Mesothelial cell of epicardium (in vitro differentiated cells): ENCODE measurements around the gene GID8. TPM values are rescaled to one million over a fixed set of nuclear protein-coding genes. Genes with fewer than 3 reads are reported as not detected.

Experiments used
- DNase-seq, 2 experiments: peaks; one replicate each; pipeline ENCODE4 v3.0.0; 2021; ENCODE audit warnings: low spot score in 2 of 2; ENCODE audit not compliant: unreplicated experiment in 2 of 2
- H3K27ac Mint-ChIP-seq: 2 replicates; pipeline ENCODE4 v1.8.0; 2021; ENCODE audit warnings: mixed read lengths
- H3K27me3 Mint-ChIP-seq: 2 replicates; pipeline ENCODE4 v1.8.0; 2021; ENCODE audit warnings: low read depth, mixed read lengths
- H3K36me3 Mint-ChIP-seq: 2 replicates; pipeline ENCODE4 v1.8.0; 2021; ENCODE audit warnings: mixed read lengths
- H3K4me1 Mint-ChIP-seq: 2 replicates; pipeline ENCODE4 v1.8.0; 2021; ENCODE audit warnings: mixed read lengths
- H3K4me3 Mint-ChIP-seq: 2 replicates; pipeline ENCODE4 v1.8.0; 2021; ENCODE audit warnings: mild to moderate bottlenecking, moderate library complexity, mixed read lengths
- H3K9me3 Mint-ChIP-seq: 2 replicates; pipeline ENCODE4 v1.8.0; 2021; ENCODE audit warnings: mixed read lengths
- total RNA-seq: library from RNA; stranded (reverse); gene quantifications from 3 replicates; pipeline ENCODE4 v1.2.1, GENCODE V29; 2021
- TF ChIP-seq, protein P1 (sequence below): fragments of 200-600 bp; sonication (generic); IDR thresholded peaks from one replicate; pipeline ENCODE4 v1.5.0; 2021; ENCODE audit warnings: antibody characterized with exemption; ENCODE audit not compliant: unreplicated experiment

Gene GID8
- total RNA-seq, 1 donor from 2014 or later: 57.9 TPM

DNA sequence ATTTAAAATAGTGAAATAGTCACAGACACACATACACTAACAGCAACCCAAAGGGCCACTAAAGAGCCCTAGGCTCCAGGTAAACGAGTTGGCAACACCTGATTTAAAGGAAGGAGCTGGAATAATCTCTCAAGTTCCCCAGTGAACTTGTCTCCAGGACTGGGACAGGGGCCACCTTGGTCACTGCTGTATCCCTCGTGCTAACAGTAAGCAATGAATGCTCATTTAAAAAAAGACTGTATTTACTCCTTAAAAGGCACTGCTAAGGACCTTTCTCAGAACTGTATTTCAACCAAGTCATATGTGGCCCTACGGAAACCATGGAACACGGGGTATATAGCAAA lies 12.9 kb upstream of the GID8 start:
- Mint-ChIP-seq H3K36me3 (no peaks in the 10 kb centered on the region), H3K9me3 (no peaks in the 10 kb centered on the region), H3K27me3 (no peaks in the 10 kb centered on the region), H3K4me3 (peak overlapping the region; percentile 98), H3K27ac (peak overlapping the region; percentile 98), H3K4me1 (peaks cover 59% of the 10 kb centered on the region)
- DNase-seq: no peak
- TF ChIP-seq, protein P1, sequence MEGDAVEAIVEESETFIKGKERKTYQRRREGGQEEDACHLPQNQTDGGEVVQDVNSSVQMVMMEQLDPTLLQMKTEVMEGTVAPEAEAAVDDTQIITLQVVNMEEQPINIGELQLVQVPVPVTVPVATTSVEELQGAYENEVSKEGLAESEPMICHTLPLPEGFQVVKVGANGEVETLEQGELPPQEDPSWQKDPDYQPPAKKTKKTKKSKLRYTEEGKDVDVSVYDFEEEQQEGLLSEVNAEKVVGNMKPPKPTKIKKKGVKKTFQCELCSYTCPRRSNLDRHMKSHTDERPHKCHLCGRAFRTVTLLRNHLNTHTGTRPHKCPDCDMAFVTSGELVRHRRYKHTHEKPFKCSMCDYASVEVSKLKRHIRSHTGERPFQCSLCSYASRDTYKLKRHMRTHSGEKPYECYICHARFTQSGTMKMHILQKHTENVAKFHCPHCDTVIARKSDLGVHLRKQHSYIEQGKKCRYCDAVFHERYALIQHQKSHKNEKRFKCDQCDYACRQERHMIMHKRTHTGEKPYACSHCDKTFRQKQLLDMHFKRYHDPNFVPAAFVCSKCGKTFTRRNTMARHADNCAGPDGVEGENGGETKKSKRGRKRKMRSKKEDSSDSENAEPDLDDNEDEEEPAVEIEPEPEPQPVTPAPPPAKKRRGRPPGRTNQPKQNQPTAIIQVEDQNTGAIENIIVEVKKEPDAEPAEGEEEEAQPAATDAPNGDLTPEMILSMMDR: no peak

DNA sequence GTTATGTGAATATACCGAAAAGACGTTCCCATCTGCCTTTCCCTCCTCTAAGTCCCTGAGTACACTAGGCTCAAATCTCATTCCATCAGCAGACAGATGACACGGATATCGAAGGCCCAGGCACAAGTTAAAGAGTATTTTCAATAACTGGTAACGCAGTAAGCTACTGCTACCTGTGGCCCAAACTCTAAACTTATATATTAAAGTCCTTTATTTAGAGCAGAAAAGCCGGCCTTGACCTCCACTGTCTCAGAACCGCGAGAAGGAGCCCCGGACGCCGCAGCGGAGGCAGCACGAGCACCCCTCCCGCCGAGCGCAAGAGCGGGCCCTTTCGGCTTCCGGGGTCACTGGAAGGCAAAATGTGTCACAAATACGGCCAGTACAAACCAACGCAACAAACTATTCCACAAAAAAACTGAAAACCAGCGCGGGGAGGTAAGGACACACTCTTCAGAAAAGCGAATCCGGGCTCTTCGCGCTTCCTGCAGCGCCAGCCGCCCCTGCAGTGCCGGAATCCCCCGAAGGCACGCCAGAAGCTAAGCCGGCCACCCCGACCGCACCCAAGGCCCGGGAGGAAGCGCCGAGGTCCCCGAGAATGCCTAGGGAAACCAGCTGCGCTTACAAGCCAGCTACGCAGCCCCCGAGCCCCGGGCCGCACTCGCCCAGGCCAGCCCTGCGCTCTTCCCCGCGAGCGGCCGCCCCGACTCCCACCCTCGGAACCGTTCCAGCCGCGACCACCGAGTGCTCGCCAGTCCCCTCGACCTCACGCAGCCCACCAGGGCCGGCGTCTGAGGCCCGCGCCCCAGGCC lies 12.3 kb upstream of the GID8 start:
- Mint-ChIP-seq H3K9me3 (no peaks in the 10 kb centered on the region), H3K4me3 (peak overlapping the region; percentile 98), H3K36me3 (no peaks in the 10 kb centered on the region), H3K27me3 (no peaks in the 10 kb centered on the region), H3K4me1 (peaks cover 53% of the 10 kb centered on the region), H3K27ac (peak overlapping the region; percentile 98)
- TF ChIP-seq, protein P1: no peak
- peak in 1 of 2 experiments; percentile 53 for DNase-seq

DNA sequence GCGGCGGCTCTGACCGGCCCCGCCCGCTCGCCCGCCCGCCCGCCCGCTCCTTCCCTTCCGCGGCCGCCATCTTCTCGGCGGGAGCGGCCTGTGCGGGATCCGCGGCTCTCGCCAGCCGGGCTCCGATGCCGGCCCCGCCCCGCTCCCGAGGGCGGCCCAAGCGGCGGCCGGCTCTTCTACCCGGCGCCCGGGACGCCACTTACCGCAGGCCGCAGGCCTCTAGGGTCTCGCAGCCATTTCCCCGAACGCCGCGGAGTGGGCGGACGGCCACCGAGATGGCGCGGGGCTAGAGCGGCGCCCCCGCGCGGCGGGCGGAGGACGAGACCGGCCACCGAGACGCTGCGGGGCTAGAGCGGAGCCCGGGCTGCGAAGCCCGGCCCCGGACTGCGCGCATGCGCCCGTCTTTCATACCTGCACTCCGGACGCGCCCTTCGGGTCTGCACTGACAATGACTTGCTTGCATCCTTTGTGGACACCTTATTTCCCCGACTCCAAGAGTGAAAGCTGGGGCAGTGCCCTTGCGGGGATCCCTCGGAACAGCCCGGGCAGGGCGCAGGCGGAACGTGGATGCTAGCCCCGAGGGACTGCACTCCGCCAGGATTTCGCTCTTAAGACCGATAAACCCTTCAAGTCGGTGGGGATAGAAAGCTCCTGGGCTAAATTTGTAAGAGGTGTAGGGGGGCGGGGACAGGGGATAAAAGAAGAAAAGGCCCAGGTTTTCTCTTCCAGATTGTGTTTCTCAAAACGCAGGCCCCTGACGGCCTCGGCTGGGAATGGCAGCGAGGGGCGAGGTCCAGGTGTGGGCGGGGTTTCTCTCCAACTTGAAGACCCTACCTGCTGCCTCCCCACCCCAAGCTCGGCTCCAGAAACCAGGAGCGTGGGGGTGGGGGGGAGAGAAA lies 11.5 kb upstream of the GID8 start, which contains the start of gene DIDO1:
Gene DIDO1, minus strand, starts transcription at position 277 of the 899 bp plus-strand sequence.
- Mint-ChIP-seq H3K9me3 (no peaks in the 10 kb centered on the region), H3K4me3 (peak within 1 kb of the TSS; percentile 98), H3K27me3 (no peaks in the 10 kb centered on the region), H3K27ac (peak within 1 kb of the TSS; percentile 98), H3K4me1 (peaks cover 47% of the 10 kb centered on the region), H3K36me3 (no peaks in the 10 kb centered on the region)
- TF ChIP-seq, protein P1: peak; percentile 48
- DNase-seq: peak; percentile 87 to 90

DNA sequence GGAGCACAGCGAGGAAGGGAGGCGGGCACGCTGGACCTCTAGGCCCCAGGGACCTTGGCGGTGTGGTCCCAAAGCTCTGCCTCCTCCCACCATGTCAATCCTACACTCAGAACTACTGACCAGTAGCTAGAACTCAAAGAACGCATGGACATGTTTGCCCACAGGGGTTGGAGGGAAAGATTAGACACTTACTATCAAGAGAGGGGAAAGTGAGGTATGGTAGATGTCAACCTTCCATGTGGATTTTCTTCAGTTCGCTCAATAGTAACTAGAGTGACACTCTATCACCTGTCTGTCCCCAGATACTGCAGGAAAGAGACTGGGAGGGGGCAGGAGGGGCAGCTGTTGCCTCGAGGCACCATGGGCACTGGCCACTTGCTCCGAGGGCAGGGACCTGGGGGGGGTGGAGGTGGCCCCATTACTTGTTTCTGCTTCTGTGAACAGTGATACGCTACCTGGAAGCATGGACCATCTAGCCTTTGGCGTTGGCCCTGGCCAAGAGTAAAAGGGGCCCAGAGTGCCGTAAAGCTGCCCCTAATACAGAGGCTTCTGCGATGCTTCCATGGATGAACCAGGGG lies 10.7 kb upstream of the GID8 start:
- DNase-seq: no peak
- Mint-ChIP-seq H3K4me3 (peak overlapping the region; percentile 90), H3K36me3 (no peaks in the 10 kb centered on the region), H3K27me3 (no peaks in the 10 kb centered on the region), H3K9me3 (no peaks in the 10 kb centered on the region), H3K27ac (peak overlapping the region; percentile 94), H3K4me1 (peaks cover 47% of the 10 kb centered on the region)
- TF ChIP-seq, protein P1: no peak

DNA sequence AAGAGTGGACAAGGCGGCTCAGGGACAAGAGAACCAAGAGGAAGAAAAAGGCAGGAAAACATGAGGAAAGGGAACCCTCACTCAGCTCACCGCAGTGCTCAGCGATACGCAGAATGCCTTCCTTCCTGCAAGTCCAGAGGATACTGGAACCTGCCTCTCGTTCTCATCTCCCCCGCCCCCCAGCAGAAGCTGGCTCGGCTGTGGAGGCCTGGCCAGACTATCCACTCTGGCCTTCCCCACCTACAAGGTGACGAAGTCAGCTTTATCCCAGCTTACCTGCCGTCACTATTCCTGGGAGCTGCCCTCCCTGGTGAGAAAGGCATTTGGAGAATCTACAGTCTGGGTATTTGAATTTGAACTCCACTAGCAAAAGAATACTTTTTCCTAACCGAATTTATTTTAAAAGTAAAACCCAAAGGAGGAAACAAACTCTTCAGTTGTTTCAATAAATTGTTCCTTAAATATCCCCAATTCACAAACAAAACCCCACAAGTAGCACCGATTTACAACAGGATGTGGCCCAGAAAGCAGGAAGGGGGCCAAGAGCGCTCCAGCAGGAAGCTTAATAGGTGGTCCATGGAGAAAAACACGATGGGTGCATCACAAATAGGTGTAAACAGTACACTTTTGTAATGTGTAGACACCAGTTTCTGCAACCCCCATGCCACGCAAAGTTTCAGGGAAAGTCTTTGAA lies 9.6 kb upstream of the GID8 start:
- peak overlapping the region; percentile 90 for H3K4me3 Mint-ChIP-seq
- TF ChIP-seq, protein P1: no peak
- H3K4me1 Mint-ChIP-seq: peaks cover 44% of the 10 kb centered on the region
- H3K27me3 Mint-ChIP-seq: no peaks in the 10 kb centered on the region
- H3K36me3 Mint-ChIP-seq: no peaks in the 10 kb centered on the region
- DNase-seq: no peak
- no peaks in the 10 kb centered on the region for H3K9me3 Mint-ChIP-seq
- H3K27ac Mint-ChIP-seq: peak overlapping the region; percentile 96
